HG02642 (cell line): ENCODE data around the gene PCYOX1L.

Experiments used
- ATAC-seq: cut with Tn5 transposase; IDR thresholded peaks from one replicate; pipeline ENCODE4 v1.9.1; 2021; ENCODE audit warnings: mild to moderate bottlenecking; ENCODE audit not compliant: unreplicated experiment, poor library complexity

Gene PCYOX1L

DNA sequence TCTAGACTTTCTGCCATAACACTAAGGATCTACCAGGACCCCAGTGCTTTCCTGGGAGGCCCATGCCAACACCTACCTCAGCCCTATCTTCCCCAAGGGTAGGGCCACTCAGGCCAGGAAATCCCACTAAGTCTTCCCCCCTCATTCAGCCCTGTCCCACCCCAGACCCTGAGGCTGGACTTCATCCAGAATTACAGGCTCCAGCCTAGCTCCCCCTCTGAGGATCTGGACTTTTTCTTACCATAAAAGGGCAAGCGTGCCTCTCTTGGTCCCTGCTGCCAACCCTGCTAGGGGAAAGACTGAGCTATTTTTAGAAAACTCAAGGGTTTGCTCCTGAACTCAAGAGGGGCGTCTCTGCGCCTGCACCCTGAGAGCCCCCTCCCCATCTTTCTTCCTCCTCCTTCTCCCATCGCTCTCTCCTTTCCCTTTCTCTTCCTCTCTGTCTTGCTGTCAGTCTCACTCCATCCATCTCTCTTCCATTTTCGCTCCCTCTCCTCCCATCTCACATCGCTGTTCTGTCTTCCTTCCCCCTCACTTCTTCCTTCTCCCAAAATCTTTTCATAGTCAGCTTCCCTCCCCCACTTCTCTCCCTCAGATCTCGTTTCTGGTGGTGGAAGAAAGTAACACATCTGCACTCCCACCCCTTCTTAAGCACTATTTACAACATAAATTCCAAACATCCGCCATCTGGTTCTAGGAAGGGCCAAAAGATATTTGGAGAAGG lies 59.3 kb downstream of the PCYOX1L start:
- ATAC-seq = no peak

DNA sequence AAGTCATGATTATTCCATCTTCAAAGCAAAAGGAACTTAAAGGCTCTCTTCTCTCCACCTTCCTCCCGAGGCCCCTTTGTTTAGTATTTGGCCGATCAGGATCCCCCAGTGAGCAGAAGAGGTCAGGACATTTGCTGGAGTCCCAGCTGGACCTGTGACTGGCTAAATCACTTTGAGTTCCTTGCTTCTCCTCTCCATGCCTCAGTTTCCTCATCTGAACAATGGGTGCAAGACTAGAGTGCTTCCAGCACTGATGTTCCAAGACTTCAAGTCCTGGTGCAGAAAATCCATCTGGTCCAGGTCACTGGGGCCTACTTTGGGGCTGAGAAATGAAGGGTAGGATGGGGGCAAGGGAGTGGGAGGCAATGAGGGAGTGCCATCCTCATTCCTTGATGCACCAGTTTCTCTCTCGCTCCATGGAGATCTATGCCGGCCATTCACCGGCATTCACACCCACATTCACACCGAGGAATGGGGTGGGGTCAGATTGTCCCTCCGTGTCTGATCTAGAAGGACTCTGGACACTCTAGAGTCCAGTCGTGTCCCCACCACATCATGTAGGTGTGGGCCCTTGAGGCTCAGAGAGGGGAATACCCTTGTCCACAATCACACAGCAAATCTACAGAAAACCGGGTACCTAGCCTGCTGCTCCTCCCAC lies 60.0 kb downstream of the PCYOX1L start:
- ATAC-seq = no peak

DNA sequence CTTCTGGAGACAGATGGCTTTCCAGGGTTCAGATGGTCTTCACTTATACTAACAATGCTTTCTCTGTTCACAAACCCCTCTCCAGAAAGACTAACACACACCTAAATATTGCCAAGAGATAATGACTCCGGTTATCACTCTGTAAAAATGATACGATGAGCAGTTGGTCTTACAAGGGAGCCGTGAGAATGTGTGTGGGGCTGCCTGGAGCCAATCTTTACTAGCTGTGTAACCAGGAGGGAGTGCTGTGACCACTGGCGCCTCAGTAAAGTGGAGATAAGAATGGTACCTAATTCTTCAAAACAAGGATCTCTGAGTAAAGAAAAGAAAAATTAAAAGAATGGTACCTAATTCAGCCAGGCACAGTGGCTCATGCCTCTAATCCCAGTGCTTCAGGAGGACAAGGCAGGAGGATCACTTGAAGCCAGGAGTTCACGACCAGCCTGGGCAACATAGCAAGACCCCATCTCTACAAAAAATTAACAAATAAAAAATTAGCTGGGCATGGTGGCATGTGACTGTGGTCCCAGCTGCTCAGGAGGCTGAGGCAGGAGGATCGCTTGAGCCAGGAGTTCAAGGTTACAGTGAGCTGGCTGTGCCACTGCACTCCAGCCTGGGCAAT lies 61.2 kb downstream of the PCYOX1L start:
- no peak for ATAC-seq
